Stimulated activated CD4-positive, alpha-beta T cell treated with anti-CD3 and anti-CD28 coated beads, Interleukin-15, amount 100 ng/mL, for 48 hours (primary cell): ENCODE results near the gene NCS1.

ENCODE experiments used
- DNase-seq, 2 donors: peaks; one replicate each; pipeline ENCODE4 v3.0.0-alpha.2; 2020; ENCODE audit warnings: low read depth in 2 of 2

Gene NCS1

DNA sequence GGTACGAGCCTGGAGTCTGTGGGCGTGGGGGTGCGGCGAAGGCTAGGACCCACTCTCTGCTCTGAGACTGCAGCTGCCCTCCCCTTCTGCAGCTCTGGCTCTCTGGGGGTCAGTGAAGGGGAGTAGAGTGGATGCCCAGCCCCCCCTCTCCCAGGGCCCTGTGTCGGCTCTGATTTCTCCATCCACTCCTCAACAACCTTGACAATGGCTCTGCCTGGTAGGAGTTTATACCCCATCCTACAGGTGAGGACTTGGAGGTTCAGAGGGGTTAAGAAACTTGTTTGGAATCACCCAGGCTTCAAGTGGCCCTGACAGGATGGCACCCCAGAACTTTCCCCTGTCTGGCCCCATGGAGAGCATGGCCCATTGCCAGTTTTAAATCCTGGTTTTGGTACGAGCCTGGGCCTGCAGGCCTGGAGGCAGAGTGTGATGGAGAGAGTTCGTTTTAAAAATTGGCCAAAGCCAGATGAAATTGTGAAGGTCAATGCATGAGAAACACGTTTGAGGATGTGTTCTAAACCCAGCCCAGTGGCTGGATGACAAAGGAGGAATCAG, 22.3 kb downstream of the NCS1 start:
- no peak for DNase-seq

DNA sequence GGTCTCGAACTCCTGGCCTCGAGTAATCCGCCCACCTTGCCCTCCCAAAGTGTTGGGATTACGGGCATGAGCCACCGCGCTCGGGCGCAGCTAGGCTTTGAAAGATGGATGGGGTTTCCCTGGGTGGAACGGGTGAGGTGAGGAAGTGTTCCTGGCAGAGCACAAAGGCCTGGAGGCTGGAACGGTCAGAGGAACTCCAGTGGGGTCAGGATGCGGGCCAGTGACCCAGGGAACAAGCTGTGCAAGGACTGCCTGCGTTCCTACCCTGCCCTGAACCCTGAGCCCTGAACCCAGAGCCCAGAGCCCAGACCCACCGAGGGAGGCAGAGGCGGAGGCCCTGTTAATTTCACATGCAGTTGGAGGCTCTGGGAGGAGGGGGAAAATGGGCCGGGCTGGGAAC, 23.4 kb downstream of the NCS1 start:
- no peak for DNase-seq

DNA sequence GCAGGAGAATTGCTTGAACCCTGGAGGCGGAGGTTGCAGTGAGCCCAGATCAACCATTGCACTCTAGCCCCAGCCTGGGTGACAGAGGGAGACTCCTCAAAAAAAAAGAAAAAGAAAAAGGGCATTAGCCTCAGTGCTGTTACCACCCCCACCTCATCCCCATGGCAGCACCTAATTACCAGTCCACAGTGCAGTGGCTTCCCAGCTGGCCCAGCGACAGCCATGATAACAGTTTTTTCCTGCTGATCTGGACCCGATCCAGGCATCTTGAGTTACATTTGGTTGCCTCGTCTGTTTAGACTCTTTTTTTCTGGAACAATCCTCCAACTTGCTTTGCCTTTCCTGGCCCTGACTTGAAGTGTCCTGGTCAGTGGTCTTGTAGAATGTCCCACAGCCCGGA, 24.4 kb downstream of the NCS1 start:
- no peak for DNase-seq

DNA sequence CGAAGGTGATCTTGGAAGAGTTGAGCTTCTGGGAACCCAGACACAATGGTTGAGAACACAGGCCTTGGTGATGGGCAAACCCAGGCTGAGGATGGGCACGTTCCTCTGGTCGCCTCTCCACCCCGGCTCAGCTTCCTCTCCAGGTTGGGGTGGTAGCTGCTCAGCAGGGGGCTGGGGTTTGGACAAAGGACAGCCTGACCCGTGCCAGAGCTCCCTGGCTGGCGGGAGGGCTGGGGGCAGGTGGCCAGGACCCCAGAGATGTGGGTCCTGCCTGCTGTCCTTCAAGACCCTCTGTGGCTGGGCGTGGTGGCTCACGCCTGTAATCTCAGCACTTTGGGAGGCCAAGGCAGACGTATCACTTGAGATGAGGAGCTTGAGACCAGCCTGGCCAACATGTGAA, 25.2 kb downstream of the NCS1 start:
- no peak for DNase-seq

DNA sequence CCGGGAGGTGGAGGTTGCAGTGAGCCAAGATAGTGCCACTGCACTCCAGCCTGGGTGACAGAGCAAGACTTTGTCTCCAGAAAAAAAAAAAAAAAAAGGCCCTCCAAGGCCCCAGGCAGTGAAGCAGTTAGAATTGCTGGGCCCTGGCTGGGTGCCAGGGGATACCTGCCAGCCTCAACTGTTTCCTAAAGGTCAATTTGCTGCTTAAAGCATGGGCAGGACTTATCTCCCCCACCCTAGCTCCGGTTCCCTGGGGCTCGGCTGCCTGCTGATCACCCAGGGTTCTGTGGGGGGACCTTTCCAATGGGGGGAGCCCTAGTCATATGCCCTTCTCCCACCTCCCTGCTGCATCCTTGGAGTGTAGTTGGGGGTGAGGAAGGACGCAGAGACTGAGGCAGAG, 25.7 kb downstream of the NCS1 start:
- no peak for DNase-seq

DNA sequence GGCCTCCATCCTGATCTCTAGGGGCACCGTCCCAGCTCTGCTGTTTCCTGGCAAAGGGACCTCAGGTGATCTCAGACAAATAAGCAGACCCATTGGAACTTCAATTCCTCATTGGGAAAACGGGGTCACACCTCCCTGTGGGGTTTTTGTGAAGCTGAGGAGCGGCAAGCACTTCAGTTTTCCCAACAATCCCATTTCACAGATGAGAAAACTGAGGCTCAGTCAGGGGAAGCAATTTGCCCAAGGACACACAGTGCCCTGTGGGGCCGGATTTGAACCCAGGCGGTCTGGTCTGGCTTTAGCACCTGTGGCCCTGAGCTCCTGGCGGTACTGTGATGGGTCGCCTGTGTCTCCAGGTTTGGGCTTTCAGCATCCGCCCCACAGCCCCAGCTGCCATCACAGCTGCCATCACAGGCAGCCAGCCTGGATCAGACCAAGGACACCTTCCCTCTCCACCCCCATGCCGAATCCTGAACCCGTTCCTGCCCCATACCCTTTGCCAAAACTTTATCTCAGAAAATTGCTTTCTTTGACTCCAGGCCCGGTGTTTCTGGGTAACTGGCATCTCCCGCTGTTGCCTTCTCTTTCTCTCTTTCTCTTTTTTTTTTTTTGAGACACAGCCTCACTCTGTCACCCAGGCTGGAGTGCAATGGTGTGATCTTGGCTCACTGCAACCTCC, 26.4 kb downstream of the NCS1 start:
- DNase-seq, result no peak

DNA sequence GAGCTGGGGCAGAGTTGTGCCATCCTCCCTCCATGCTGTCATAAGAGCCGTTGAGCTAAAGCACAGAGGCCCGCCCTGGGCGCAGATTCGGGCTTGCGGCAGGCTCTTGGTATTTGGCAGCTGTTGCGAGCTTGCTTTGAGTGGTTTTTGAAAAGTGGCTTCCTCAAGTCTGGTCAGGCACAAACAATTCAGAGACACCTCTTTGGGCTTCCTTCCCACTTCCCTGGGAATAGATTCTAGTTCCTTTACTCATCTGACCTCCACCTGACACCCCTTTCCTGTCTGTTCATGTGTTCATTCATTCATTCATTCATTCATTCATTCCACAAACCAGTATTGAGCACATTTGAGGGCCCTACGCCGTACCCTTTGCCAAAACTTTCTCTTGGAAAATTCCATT, 27.4 kb downstream of the NCS1 start:
- no peak for DNase-seq

DNA sequence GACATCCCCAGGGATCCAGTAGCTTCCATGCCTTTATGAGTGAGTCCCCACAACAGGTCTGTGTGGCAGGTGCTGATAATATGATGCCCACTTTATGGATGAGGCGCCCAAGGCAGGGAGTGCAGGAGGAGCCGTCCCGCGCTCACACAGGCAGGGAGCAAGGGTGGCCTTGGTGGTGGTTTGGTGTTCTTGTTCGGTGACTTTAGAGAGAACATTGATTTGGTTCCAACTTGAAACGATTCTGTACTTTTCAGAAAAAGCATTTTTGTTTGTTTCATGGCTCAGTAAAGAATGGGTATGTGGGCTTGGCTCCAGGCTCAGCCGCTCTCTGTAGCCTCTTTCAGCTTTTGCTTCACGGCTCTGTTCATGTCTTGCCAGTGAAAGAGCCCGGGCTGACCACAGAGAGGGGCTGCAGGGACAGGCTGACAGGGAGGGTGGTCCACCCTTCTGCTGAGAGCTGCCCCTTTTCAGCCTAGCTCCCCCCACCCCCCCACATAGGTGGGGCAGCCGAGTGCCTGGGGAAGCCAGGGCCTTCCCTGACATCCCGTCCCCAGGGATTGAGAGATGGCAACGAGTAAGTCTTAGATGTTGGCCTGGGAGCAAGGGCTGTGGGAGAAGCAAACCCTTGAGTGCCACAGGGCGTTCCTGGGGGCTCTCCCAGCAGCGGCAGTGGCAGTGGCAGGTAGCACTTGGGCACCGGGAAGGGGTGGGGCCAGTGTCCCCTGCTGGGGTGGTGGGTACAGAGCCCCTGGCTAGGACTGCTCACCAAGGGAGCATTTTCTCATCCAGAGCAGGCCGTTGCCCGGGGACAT, 28.0 kb downstream of the NCS1 start:
- DNase-seq, result no peak

DNA sequence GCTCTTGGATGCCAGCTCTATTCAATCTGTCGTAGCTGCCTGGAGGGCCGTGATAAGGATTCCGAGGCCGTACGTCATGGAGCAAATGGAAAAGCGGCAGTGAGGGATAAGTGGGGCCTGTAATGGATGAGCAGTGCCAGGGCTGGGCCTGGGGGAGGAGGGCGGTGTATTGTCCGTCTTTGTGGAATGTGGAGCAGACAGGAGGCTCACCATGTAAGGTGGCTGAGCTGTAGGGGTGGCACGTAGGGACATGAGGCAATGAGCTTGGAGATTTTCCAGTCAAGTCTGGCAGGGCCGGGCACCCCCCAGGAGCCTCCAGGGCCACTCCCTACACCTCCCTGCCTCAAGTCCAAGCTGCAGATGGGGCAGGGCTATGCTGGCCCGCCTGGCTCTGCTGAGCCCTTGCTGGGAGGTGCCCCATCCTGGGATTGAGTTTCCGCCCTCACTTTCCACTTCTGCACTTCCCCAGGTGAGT, 29.2 kb downstream of the NCS1 start:
- no peak for DNase-seq

DNA sequence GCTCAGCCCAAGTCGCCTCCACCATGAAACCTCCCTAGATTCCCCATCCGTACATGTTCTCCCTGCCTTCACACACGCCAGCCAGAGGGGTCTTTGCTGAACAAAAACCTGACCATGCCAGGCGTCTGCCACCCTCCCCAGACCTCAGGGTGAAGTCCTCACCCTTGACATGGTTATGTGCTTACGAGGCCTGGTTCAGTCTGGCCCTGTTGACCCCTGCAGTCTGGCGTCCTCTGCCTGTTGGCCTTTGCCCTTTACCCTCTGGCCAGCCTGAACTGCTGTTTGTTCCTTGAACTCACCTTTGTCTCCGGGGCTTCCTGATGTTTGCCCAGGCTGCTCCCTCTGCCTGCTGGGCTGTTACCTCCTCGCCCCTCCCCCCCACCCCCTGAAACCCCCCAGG, 29.8 kb downstream of the NCS1 start:
- no peak for DNase-seq

DNA sequence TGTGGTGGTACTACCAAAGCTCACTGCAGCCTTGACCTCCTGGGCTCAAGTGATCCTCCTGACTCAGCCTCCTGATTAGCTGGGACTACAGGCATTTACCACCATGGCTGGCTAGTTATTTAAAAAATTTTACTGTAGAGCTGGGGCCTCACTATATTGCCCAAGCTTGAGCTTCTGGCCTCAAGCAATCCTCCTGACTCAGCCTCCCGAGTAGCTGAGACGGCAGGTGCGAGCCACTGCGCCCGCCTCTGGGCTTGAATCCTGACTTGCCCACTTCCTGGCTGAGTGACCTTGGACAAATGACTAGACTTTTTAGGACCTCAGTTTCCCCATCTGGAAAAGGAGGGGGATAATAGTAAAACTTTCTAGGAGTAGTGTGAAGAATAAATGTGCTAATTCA, 32.1 kb downstream of the NCS1 start:
- no peak for DNase-seq

DNA sequence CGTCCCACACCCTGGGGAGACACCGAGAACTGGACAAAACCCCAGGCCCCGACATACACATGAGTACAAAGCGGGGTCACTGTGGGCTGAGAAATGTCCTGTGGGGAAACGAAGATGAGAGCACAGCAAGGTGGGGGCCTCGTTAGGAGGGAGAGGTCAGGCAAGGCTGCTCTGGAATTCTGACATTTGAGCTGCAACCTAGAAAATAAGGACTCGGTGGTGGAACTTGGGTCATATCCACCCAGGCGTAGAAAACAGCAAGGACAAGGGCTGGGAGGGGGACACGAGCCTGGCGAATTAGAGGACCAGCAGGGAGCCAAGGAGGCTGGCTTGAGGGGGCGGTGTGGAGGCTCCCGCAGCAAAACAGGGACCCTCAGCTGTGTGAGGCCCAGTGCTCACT, 32.8 kb downstream of the NCS1 start:
- no peak for DNase-seq

DNA sequence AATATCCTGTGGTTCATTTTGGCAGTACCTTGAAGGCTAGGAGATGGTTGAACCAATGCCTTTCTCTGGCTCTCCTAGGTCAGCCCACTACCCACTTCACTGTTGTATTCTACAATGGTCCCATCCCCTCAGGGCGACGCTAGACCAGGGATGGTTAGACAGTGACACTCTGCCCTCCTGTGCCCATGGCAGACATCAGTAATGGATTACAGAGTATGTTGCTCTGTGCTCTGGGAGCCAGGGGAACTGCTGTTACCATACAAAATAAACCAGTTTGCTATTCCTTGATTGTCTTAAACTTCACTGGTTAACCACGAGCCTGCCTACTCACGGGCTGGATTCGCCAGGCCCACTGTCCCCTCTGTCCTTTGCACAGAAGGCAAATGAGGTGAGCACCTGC, 33.7 kb downstream of the NCS1 start:
- no peak for DNase-seq

DNA sequence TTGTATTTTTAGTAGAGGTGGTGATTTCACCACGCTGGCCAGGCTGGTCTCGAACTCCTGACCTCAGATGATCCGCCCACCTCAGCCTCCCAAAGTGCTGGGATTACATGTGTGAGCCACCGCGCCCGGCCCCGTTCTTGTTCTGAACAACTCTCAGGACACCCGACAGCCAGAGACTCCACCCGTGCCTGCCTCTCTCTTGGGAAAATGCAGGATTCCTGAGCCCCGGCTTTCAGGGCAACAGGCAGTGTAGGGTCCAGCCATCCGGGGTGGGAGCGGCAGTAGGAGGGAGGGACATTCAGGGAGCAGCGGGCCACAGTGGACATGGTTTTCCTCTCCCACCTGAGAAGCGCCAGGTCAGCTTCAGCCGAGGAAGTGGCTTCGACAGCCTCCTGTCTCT, 34.4 kb downstream of the NCS1 start:
- no peak for DNase-seq

DNA sequence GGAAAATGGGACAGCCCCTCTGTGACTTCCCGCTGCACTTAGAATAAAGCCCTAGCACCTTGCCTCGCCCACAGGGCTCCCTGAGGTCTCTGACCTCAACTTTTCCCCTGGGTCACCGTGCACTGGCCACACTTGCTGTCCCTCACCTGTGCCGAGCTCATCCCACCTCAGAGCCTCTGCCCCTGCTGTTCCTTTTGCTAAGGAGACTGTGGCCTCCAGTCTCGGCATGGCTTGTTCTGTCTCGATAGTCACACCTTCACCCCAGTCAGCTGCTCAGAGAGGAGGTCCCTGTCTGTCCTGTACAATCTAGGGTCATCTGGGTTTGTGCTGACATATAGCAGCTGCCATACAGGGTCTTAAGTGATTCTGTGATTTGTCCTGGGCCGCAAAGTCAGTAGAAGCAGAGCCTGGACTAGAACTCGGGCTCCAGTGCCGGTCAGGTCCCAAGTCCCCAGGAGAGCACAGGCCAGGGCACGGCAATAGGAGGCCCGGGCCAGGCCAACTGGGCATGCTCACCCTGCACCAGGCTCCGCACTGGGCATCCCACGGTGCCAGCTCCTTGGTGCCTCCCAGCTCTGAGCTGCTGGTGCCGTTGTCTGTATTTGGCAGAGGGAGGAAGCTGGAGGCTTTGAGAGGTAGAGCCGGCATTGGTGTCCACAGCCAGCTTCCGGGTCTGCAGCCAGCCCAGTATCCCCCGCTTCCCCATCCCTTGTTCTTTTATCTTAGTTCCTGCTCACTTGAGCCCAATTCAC, 35.2 kb downstream of the NCS1 start:
- DNase-seq, result no peak

DNA sequence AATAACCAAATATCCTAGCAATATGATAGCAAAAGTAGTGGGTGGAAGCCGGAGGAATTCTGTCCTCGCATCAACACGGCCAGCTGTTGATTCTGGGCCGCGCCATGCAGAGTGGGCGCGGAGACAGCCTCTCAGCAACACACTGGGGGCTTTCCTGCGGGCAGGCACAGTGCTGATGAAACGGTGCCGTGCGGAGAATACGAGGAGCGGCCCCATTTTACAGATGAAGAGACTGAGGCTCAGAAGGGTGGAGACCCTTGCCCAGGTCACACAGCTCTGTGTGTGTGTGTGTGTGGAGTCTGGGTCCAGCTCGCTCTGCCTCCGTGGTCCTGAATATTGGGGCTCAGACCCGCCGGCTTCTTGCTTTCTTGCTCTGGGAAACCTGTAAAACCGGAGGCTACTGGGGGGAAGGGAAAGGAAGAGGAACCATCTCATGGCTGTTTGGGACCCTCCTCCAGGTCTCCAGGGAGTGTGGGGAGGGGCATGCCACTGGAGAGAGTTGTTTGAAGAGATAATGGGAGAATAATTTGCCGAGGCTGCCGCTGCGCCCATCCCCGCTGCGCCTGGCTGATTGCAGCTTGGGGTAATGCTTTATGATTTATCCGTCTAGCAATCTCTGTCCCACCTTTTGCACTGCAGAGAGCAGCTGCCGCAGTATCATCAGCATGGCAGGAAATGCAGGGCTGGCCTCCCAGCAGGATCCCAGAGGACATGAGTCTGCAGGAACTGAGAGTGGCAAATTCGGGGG, 36.6 kb downstream of the NCS1 start:
- DNase-seq, result no peak

DNA sequence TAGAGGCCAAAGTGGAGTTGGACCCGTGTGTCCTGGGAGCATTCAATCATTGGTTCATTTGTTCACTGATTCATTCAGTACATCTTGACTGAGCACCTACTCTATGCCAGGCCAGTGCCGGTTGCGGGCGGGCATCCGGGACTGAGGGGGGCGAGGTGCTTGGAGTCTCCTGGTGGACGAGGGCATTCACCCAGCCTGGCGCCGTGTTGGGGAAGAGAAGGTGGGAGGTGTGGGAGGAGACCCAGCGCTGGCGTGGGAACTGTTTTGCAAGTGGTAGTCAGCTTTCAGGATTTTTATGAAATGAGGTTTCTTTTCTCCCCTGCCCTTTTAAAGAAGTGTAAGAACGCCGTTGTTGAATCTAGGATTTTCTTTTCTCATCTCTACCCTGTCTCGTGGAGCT, 37.2 kb downstream of the NCS1 start:
- no peak for DNase-seq

DNA sequence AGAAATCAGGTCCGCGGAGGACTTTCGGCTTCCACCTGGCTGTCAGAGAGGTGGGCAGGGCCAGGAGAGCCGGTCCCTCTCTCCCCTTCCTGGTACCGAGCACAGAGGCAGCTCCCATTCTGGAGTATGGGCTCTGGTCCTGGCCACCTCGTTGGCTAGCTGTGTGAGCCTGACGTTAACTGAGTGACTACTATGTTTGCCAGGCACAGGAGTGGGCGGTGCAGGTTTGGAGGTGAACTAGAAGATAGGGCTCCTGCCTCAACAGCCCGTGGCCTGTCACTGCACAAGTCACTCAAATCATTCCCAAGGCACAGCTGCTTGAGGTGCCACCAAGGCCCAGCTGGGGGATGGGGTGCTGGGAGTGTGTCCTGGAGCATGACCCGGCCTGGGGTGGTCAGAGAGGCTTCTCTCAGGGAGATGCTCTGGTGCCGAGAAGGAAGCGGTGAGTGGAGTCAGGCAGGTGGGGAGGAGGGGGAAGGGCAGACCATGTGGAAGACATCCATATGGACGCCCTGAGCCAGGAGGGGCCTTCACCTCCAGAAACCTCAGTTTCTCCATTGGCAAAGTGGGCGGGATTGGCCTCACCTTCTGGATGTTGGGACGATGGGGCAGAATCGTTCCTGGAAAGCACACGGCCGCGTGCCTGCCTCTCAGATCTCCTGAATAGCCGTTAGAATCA, 39.5 kb downstream of the NCS1 start:
- DNase-seq, result no peak

DNA sequence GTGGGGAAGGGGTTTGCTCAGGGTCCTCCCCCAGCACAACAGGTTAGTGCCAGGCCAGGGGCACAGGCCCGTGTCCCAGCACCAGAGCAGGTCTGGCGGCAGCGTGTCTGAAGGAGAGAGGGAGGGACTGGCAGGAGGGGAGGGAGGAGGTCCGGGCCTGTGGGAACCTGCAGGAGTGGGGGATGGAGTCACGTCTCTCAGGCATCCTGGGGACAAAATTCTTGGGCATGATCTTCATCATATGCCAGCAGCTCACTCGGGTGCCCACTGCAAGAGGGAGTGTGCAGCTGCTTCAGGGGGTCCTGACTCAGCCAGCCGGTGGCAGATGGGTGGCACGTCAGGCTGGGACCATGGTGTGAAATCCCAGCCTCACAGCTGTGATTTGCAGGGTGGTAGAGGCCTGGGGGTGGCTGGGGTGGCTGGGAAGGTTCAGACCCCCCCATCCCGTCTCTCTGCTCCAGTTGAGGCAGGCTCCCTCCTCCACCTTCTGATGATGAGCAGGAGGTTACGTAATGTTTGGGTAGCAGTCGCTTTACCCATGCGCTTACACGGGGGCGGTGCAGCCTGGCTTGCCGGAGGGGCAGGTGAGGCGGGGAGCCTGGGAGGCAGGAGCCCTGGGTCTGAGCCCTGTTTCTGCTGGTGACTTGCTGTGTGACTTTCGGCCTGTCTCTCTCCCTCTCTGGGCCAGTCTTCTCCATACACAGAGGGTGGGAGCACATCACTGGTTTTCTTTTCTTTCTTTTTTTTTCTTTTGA, 40.5 kb downstream of the NCS1 start:
- no peak for DNase-seq
